Measurements from ENCODE around the gene AOPEP. TPM values are rescaled to one million over a fixed set of nuclear protein-coding genes. Genes with fewer than 3 reads are reported as not detected.

The AOPEP gene
- polyA plus RNA-seq, 1 donor from 2014 or later, result 10.0 TPM

GRCh38 chr9:94881454-94881853 is 155.0 kb downstream of the AOPEP start:
- Histone ChIP-seq H2AFZ (ENCODE audit: low read depth, low read length) (no peak overlapping the region), H3K27me3 (ENCODE audit: insufficient read depth, low read depth, low read length) (no peaks in the 10 kb centered on the region), H3K36me3 (ENCODE audit: insufficient read depth, low read length) (no peaks in the 10 kb centered on the region), H3K9me2 (ENCODE audit: insufficient read depth, low read length) (no peaks in the 10 kb centered on the region), H3K79me2 (replicated peaks; ENCODE audit: insufficient read depth, low read length) (no peaks in the 10 kb centered on the region), H3K4me2 (ENCODE audit: low read length) (no peak overlapping the region), H3K4me3 (ENCODE audit: low read length) (no peak overlapping the region), H3F3A (ENCODE audit: insufficient read depth, low read length, poor library complexity, severe bottlenecking) (no peaks in the 10 kb centered on the region), H3K9ac (ENCODE audit: low read length) (no peak overlapping the region), H4K20me1 (ENCODE audit: insufficient read depth) (no peaks in the 10 kb centered on the region), H3K9me3 (ENCODE audit: low read length) (no peaks in the 10 kb centered on the region), H3K27ac (ENCODE audit: low read length) (no peak overlapping the region)
- TF ChIP-seq CTCF (IDR thresholded peaks at IDR 0.05; ENCODE audit: poor library complexity, severe bottlenecking), result no peak
- TF ChIP-seq TAF1 (IDR thresholded peaks at IDR 0.05; ENCODE audit: low read depth), result no peak
- TF ChIP-seq POLR2AphosphoS5 (IDR thresholded peaks at IDR 0.05), result no peak
- TF ChIP-seq RAD21 (conservative IDR thresholded peaks at IDR 0.05), result no peak
- no peak for TF ChIP-seq SMC3 (conservative IDR thresholded peaks at IDR 0.05; ENCODE audit: poor library complexity)
- TF ChIP-seq, protein P1, sequence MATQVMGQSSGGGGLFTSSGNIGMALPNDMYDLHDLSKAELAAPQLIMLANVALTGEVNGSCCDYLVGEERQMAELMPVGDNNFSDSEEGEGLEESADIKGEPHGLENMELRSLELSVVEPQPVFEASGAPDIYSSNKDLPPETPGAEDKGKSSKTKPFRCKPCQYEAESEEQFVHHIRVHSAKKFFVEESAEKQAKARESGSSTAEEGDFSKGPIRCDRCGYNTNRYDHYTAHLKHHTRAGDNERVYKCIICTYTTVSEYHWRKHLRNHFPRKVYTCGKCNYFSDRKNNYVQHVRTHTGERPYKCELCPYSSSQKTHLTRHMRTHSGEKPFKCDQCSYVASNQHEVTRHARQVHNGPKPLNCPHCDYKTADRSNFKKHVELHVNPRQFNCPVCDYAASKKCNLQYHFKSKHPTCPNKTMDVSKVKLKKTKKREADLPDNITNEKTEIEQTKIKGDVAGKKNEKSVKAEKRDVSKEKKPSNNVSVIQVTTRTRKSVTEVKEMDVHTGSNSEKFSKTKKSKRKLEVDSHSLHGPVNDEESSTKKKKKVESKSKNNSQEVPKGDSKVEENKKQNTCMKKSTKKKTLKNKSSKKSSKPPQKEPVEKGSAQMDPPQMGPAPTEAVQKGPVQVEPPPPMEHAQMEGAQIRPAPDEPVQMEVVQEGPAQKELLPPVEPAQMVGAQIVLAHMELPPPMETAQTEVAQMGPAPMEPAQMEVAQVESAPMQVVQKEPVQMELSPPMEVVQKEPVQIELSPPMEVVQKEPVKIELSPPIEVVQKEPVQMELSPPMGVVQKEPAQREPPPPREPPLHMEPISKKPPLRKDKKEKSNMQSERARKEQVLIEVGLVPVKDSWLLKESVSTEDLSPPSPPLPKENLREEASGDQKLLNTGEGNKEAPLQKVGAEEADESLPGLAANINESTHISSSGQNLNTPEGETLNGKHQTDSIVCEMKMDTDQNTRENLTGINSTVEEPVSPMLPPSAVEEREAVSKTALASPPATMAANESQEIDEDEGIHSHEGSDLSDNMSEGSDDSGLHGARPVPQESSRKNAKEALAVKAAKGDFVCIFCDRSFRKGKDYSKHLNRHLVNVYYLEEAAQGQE (IDR thresholded peaks at IDR 0.05; ENCODE audit: borderline replicate concordance), result no peak
- TF ChIP-seq EP300 (conservative IDR thresholded peaks at IDR 0.05; ENCODE audit: poor library complexity, severe bottlenecking), result no peak

DNA sequence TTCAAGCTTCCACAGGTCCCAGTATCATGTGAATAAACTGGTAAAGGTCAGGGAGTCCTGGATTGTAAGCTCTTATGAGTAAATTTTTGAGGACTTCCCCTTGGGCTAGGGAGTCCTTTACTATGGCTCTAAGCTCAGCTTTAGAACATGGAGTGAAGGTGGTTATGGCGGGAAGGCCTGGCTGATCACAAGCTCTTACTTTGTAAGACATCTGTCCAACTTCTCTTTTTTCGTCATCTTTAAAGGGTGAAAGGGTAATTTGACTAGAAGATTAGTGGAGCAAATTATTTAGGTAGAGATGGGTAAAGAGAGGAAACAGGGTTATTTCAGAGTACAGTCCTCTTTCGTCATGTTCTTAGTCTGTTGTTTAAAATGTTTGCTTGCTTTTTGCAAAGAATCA is 155.4 kb downstream of the AOPEP start:
- H3K4me3 ChIP-seq (ENCODE audit: low read length), result no peak overlapping the region
- H3K4me2 ChIP-seq (ENCODE audit: low read length), result no peak overlapping the region
- H3K27ac ChIP-seq (ENCODE audit: low read length), result no peak overlapping the region
- H3K79me2 ChIP-seq (replicated peaks; ENCODE audit: insufficient read depth, low read length), result no peaks in the 10 kb centered on the region
- H3F3A ChIP-seq (ENCODE audit: insufficient read depth, low read length, poor library complexity, severe bottlenecking), result no peaks in the 10 kb centered on the region
- no peaks in the 10 kb centered on the region for H3K27me3 ChIP-seq (ENCODE audit: insufficient read depth, low read depth, low read length)
- H3K36me3 ChIP-seq (ENCODE audit: insufficient read depth, low read length), result no peaks in the 10 kb centered on the region
- no peaks in the 10 kb centered on the region for H3K9me3 ChIP-seq (ENCODE audit: low read length)
- no peak overlapping the region for H2AFZ ChIP-seq (ENCODE audit: low read depth, low read length)
- TF ChIP-seq, protein P1 (IDR thresholded peaks at IDR 0.05; ENCODE audit: borderline replicate concordance), result no peak
- no peak for TF ChIP-seq POLR2AphosphoS5 (IDR thresholded peaks at IDR 0.05)
- TF ChIP-seq TAF1 (IDR thresholded peaks at IDR 0.05; ENCODE audit: low read depth), result no peak
- no peak for TF ChIP-seq EP300 (conservative IDR thresholded peaks at IDR 0.05; ENCODE audit: poor library complexity, severe bottlenecking)
- no peak for TF ChIP-seq SMC3 (conservative IDR thresholded peaks at IDR 0.05; ENCODE audit: poor library complexity)
- TF ChIP-seq CTCF (IDR thresholded peaks at IDR 0.05; ENCODE audit: poor library complexity, severe bottlenecking), result no peak
- no peak for TF ChIP-seq MXI1 (conservative IDR thresholded peaks at IDR 0.05; ENCODE audit: poor library complexity, severe bottlenecking)
- TF ChIP-seq EZH2 (IDR thresholded peaks at IDR 0.05; ENCODE audit: borderline replicate concordance, insufficient read depth, low read length, poor library complexity, severe bottlenecking), result no peak
- TF ChIP-seq RAD21 (conservative IDR thresholded peaks at IDR 0.05), result no peak
- no peak overlapping the region for H3K9ac ChIP-seq (ENCODE audit: low read length)
- no peaks in the 10 kb centered on the region for H3K9me2 ChIP-seq (ENCODE audit: insufficient read depth, low read length)
- H4K20me1 ChIP-seq (ENCODE audit: insufficient read depth), result no peaks in the 10 kb centered on the region
